Mesenteric fat pad (tissue), 1 donor: ENCODE measurements around the gene BTBD7. TPM values are rescaled to one million over a fixed set of nuclear protein-coding genes. Genes with fewer than 3 reads are reported as not detected.
"Not testable (repeated sequence)": the region's sequence is repeated elsewhere in the genome, so short reads cannot be mapped to it uniquely, and the experiment has no call there.

Source experiments
- DNase-seq: peaks from one replicate; pipeline ENCODE4 v3.0.0-alpha.2; 2020; ENCODE audit warnings: low spot score
- total RNA-seq: library from RNA; stranded (reverse); fragmentation: NEBNext Ultra II Directional; extraction: Animal tissue kit (Norgen Biotek cat#: 25700); gene quantifications from one replicate; pipeline ENCODE4 v1.2.1, GENCODE V29; 2021
- donor health status: DM: yes; HTN: yes; CAD: no.

BTBD7 gene
- total RNA-seq, 1 donor from 2014 or later: 29.6 TPM

DNA sequence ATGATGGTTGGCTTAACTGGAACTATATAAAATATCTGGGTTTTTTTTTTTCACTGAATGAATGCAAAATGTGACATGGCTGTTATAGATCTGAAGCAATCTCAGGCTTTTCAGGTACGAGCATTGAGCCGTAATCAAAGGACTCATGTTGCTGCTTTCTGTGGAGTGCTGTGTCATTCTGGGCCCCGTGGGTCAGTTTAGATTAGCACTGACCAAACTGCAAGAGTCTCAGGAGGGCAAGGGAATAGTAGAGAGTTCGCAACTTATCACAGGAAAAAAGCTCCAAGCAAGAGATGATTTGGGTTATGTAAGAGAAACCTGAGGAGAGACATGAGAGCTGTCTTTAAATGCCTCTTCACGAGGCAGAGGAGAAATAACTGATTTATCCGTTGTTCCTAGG lies 66.7 kb downstream of the BTBD7 start:
- DNase-seq: no peak

DNA sequence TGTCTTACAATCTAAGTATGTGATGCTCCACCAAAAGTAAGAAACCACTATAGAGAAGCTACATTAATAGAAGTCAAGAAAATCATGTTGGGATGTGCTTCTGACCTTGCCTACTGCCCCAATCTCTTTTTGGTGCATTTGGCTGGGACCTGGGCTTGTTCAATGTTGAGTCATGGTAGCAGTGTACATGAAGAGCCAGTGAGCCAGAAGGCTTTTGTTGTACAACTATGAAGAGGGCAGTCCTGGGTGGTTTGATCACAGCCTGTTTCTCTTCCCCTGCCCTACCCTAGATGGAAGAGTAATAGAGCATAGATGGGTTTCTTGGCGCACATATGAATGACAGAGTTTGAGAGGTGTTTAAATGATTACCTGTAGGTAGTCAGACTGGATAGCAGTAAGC lies 69.4 kb downstream of the BTBD7 start:
- no peak for DNase-seq

DNA sequence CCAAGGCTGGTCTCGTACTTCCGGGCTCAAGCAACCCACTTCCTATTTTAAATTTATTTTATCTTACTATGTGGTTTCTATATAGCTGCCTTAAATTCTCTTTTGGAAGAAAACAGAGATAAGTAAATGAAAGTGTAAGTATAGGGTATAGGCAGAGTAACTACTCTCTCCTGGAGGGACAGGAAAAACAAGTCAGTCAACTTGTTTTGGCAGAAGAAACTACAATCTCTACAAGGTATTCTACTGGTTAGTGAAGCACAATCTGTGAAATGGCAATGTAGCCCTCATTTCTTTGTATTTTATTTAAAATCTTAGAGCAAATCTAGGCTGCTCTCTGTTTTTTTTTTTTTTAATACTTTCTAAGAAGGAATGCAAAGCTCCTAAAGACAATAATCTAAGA lies 70.4 kb downstream of the BTBD7 start:
- no peak for DNase-seq

GRCh38 chr14:93249128-93249831 lies 83.6 kb downstream of the BTBD7 start:
- no peak for DNase-seq

GRCh38 chr14:93246534-93246933 lies 86.3 kb downstream of the BTBD7 start:
- DNase-seq: no peak

DNA sequence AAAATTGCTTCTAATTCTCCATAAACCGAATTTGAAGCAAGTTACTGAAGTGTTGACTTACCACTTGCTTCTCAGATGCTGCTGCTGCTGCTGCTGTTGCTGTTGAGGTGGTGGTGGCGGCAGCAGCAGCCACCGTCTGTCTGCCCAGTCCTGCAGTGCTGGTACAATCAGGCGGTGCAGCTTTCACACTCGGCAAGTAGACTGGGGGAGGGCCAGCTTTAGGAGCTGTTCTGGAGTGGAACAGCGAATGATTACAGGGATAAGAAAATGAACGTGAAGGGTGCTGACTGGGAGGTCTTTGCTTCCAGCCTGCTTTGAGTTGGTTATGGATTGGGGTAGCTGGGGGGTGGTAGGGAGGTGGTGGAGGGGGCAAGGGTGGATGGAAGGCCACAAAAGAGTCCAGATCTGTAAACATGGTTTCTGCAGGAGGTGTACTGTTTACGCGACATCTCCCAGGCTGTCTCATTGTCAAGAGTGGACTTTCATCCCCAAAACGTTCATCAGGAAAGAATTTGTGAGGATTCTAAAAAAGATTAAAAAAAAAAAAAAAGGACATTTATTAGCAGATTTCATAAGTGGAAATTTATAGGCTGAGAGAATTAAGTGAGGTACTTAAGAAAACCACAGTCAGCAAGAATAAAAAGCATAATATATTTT lies 86.9 kb downstream of the BTBD7 start:
- DNase-seq: no peak

GRCh38 chr14:93240678-93241000 lies 92.2 kb downstream of the BTBD7 start:
- no peak for DNase-seq

DNA sequence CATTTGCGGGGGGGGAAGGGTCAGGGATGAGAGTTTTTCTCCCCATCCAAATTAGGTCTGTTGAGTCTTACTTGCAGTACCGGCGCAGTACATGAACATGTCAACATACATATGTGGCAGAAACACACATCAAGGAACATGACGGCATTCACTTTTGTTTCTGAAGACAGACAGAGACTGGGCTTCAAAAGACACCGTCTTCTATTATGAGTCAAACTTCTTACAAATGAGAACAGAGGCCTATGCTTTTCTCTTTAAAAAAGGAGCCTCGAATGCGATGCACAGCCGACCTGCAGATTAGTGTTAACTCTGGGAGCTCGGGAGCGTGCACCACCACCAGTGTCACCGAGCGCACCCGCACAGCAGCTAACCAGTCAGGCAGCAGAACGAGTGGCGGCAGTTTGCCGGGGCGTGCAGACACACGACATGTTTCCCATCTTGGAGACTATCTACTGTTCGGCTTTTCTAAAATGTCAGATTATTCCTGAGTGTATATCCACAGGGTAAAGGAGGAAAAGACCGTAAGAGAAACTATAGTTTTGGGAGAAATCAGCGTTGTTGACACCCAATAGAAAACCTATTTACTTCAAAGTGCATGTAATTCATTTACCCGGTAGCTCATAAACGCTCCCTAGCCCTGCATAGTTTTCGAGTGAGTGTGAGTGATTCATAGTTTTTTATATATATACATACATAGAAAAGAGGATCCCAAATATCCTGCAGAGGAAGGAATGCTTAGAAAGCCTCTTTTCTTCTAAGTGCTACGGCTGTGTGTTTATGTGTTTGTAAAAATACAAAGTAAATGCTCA lies 92.8 kb downstream of the BTBD7 start:
- no peak for DNase-seq

DNA sequence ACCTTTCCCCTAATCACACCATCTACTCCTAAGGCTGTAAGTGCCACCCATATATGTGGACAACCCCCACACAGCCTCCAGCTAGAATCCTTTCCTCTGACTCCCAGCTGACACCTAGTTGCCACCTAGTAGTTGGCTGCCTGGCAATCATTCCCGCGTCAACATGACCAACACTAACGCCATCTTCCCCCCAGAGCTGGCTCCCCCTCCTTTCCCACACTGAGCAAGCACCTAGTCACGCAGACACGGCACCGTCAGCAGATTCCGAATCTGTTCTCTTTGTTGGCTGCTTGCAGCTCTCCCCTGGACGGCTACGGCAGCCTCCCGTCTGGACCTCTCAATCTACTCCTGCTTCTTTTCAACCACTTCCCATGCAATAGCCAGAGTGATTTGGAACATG lies 98.0 kb downstream of the BTBD7 start:
- no peak for DNase-seq

GRCh38 chr14:93233078-93233477 lies 99.8 kb downstream of the BTBD7 start:
- not testable (repeated sequence) for DNase-seq

GRCh38 chr14:93232159-93232558 lies 100.7 kb downstream of the BTBD7 start:
- DNase-seq: no peak

- no peak for DNase-seq
Measured at GRCh38 chr14:93231129-93231979, 101.5 kb downstream of the BTBD7 start.

- DNase-seq: no peak
Measured at GRCh38 chr14:93230539-93230938, 102.3 kb downstream of the BTBD7 start.

GRCh38 chr14:93228550-93228949 lies 104.3 kb downstream of the BTBD7 start:
- no peak for DNase-seq

DNA sequence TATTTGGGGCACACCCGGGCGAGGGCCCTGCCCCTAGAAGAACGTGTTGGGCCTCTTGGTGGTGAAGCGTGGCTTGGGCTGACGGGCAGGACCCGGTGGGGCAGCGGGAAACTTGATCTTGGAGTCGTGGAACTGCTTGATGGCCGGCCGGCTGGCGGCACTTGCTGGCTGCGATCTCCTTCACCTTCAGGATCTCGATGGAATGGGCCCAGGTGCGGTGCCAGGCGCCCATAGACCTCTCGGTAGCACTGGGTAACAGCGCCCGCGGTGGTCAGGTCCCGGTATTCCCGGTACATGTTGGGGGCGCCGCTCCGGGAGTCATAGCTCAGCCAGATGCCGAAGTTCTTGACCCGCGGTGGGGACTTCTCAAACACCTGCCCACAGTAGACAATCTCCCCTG lies 109.3 kb downstream of the BTBD7 start:
- DNase-seq: no peak

DNA sequence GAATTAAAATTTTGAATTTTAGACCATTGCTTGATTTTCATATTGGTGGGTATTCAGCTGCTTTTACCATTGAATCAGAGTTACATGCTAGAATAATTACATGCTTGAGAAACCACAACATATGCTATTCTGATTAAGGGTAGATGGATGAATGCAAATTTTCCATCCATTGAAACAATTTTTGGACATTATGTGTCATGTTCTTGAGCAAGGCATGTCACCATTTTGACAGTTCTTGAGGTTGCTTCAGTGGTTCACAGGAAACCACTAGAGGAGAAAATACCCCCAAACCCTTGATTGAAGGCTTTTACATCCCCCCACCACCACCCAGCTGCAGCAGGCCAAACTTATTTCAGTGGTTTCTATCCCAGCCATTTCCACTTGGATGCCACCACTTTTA lies 112.3 kb downstream of the BTBD7 start:
- DNase-seq: no peak

GRCh38 chr14:93219103-93219726 lies 113.6 kb downstream of the BTBD7 start:
- DNase-seq: no peak

DNA sequence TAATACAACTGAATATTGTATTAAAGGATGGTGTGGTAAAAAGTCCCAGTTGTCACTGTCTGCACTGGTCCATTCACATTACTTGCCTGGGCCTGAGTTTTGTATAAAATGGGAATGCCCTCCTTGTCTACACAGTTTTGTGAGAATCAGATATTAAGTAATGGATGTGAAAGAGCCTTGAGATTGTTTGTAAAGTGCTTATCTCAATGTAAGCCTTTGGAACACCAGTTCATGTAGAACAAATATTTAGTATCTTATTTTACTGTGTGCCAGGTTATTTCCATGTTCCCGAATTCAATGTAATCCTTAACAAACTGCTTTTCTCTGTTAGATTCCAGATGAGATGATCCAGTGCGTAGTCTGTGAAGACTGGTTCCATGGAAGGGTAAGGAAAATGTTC lies 118.2 kb downstream of the BTBD7 start:
- DNase-seq: no peak

DNA sequence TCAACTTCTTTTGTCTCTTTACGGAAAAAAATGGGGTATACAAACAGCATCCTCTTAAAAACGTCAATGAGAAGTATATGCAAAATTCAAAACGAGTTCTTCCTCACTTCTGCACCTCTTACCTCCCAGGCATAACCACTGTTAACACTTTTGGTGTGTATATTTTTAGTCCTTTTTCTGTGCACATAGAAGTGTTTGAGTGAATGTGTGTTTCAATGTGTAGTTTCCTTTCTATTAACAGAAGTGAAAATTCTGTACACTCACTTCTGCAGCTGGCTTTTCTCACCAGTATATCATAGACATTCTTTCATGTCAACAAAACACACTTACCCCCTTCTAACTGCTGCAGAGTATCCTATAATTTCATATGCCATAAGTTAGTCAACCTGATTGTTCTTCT lies 120.4 kb downstream of the BTBD7 start:
- no peak for DNase-seq

DNA sequence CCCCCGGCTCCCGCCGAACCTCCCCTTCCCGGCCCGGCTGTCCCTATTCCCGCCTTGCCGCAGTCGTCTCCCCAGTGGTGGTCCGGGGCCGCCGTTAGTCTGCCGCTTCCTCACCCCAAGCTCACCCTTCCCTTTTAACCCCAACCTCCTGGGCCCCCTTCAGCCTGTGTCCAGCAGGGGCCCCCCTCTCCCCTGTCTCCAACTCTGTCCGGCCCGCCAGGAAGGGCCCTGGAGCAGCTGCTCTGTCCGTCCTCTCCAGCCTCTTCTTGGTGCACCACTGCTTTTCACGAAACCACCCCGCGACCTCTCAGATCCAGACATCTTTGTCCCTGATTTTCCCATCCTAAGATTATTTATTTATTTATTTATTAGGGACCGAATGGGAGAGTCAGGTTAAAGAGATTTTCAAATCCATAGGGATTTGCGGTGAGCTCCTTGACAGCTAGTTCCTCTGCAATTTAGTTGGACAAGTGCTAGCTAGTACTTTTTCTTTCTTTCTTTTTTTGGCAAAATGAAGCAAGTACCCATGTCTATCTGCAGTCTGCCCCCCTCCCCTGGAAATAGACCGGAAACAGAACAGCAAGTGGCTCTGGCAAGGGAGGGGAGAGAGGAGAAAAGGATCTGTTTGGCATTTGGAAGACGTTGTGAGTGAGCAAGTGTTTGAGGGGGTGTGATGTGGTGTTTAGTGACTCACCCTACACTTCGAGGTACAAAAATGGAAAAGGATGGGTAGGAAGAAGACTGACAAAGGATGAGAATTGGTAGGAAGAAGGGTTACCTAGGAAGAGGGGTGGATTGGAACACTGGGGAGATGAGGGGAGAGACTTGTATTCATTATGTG lies 125.1 kb downstream of the BTBD7 start:
- DNase-seq: no peak
